ENCODE results near the gene UBA7. TPM values are rescaled to one million over a fixed set of nuclear protein-coding genes. Genes with fewer than 3 reads are reported as not detected.

Gene UBA7
- total RNA-seq, 1 experiment from 2014 or later, result 3.8 TPM

DNA sequence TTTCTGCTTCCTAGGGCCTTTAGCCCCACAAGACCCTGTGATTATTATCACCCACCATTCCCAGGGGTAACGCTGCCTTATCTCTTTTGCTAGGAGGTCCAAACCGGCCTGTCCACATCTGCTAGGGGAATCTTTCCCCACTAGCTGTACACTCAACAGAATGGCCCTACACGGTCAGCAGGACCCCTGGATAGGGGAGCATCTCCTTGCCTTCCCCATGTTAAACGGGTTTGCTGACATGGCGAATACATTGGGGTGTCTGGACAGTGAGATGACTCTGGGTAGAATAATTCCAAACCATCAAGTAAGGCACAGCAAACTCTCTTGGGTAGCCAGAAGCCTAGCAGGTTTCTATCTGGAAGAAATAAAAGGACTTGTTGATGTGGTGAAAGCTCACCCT is 41.9 kb upstream of the UBA7 start:
- POLR2A ChIA-PET, result interaction anchor here (0.5 to 2.3 kb wide), 6 partner anchors 21 to 217 kb away, joined by 3 to 8 read pairs (median 5); partner anchors contain the start of gene IP6K1

DNA sequence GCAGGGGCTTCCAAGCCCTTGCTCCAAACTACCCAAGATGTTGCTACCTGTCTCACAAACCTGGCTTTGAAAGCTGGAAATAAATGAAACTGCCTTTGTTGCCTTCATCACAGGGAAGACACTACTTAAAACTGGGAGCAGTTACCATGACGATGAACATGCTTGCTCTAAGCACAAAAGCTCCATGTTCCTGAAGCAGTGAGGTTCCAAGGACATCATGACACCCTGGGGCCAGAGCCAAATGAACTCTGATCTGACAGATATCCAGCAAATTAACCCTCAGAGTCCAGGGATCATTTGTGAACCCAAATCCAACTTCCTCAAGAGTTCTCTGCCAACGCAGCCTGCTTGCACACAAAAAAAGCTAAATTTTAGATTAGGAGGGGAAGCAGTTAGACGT is 31.9 kb upstream of the UBA7 start:
- Mint-ChIP-seq H3K36me3 (ENCODE audit: insufficient read depth, unreplicated experiment) (no peaks in the 10 kb centered on the region), H3K9me3 (ENCODE audit: unreplicated experiment) (no peaks in the 10 kb centered on the region), H3K4me1 (ENCODE audit: insufficient read depth, unreplicated experiment) (no peaks in the 10 kb centered on the region), H3K27me3 (ENCODE audit: insufficient read depth, unreplicated experiment) (no peaks in the 10 kb centered on the region), H3K4me3 (ENCODE audit: unreplicated experiment) (no peak overlapping the region), H3K27ac (ENCODE audit: low read depth, unreplicated experiment) (no peak overlapping the region)
- no TSS peak for BruUV-seq (replicated peaks)
- TF ChIP-seq, protein P1, sequence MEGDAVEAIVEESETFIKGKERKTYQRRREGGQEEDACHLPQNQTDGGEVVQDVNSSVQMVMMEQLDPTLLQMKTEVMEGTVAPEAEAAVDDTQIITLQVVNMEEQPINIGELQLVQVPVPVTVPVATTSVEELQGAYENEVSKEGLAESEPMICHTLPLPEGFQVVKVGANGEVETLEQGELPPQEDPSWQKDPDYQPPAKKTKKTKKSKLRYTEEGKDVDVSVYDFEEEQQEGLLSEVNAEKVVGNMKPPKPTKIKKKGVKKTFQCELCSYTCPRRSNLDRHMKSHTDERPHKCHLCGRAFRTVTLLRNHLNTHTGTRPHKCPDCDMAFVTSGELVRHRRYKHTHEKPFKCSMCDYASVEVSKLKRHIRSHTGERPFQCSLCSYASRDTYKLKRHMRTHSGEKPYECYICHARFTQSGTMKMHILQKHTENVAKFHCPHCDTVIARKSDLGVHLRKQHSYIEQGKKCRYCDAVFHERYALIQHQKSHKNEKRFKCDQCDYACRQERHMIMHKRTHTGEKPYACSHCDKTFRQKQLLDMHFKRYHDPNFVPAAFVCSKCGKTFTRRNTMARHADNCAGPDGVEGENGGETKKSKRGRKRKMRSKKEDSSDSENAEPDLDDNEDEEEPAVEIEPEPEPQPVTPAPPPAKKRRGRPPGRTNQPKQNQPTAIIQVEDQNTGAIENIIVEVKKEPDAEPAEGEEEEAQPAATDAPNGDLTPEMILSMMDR (IDR thresholded peaks at IDR 0.05; ENCODE audit: unreplicated experiment), result no peak
- ChIA-PET POLR2A (interaction anchor here (0.6 to 1.5 kb wide), 3 partner anchors 42 to 386 kb away, joined by 3 read pairs; partner anchors contain the start of gene INKA1), CTCF (interaction anchor here (0.7 to 11.3 kb wide), 2 partner anchors 59 to 78 kb away, joined by 4 to 143 read pairs; partner anchors contain the start of gene MST1R)
- DNase-seq (ENCODE audit: unreplicated experiment), result no peak
- intact Hi-C loops (cut with micrococcal nuclease), result no loop called here

More for the DNA sequence above, 41.9 kb upstream of the UBA7 start:
- BruUV-seq (replicated peaks), result no TSS peak
- Mint-ChIP-seq H3K36me3 (ENCODE audit: insufficient read depth, unreplicated experiment) (no peaks in the 10 kb centered on the region), H3K9me3 (ENCODE audit: unreplicated experiment) (no peaks in the 10 kb centered on the region), H3K27me3 (ENCODE audit: insufficient read depth, unreplicated experiment) (no peaks in the 10 kb centered on the region), H3K4me1 (ENCODE audit: insufficient read depth, unreplicated experiment) (peaks cover 8% of the 10 kb centered on the region), H3K27ac (ENCODE audit: low read depth, unreplicated experiment) (peak overlapping the region; percentile 74), H3K4me3 (ENCODE audit: unreplicated experiment) (peak overlapping the region; percentile 86)
- TF ChIP-seq, protein P1 (IDR thresholded peaks at IDR 0.05; ENCODE audit: unreplicated experiment), result no peak
- CTCF ChIA-PET, result interaction anchor here (0.6 to 2.9 kb wide), 6 partner anchors 16 to 691 kb away, joined by 3 to 8 read pairs (median 5); no protein-coding TSS in a partner anchor
- intact Hi-C loops (cut with micrococcal nuclease), result loop anchor here (2.0 kb wide), 1 partner anchor 45 kb away; no protein-coding TSS in a partner anchor
- no peak for DNase-seq (ENCODE audit: unreplicated experiment)

DNA sequence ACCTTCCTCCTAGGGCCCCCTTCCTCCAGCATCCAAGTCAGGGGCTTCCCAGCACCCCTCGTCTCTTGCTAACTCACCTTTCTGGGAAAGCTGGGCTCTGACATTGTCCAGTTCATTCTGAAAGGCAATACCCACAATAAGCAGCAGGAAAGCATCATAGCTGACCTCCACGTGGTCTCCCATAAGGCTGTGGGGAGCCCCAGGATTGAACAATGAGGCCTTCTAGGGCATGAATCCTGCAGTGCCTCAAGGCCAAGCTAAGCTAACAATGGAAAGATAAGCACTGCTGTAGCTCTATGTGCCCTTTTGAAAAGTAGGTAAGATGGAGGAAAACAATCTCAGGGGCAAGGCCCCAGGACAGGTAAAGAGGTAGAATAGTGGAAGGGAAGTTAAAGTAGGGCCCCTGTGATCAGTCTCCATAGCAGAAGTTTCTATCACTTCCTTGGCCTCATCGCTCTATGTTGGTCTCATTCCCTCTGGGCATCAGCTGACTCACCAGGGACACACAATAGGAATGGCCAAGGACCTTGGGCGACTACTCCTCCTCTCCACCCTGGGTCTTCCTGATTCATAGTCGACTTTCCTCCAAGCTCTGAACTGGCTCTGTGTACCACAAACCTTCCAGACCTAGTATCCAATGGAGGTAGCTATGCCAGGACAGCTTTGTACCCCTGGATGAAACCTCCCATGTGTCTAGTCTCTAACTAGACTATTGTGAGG is 30.9 kb upstream of the UBA7 start:
- Mint-ChIP-seq H3K27ac (ENCODE audit: low read depth, unreplicated experiment) (no peak overlapping the region), H3K4me1 (ENCODE audit: insufficient read depth, unreplicated experiment) (no peaks in the 10 kb centered on the region), H3K36me3 (ENCODE audit: insufficient read depth, unreplicated experiment) (no peaks in the 10 kb centered on the region), H3K4me3 (ENCODE audit: unreplicated experiment) (no peak overlapping the region), H3K9me3 (ENCODE audit: unreplicated experiment) (no peaks in the 10 kb centered on the region), H3K27me3 (ENCODE audit: insufficient read depth, unreplicated experiment) (no peaks in the 10 kb centered on the region)
- CTCF ChIA-PET, result interaction anchor here (0.7 to 11.3 kb wide), 3 partner anchors 12 to 60 kb away, joined by 3 to 143 read pairs (median 3); partner anchors contain the start of genes INKA1, MST1R and TRAIP
- POLR2A ChIA-PET, result interaction anchor here (0.6 to 0.7 kb wide), 2 partner anchors 48 to 94 kb away, joined by 3 read pairs; no protein-coding TSS in a partner anchor
- TF ChIP-seq, protein P1 (IDR thresholded peaks at IDR 0.05; ENCODE audit: unreplicated experiment), result no peak
- no TSS peak for BruUV-seq (replicated peaks)
- DNase-seq (ENCODE audit: unreplicated experiment), result no peak
- intact Hi-C loops (cut with micrococcal nuclease), result no loop called here

DNA sequence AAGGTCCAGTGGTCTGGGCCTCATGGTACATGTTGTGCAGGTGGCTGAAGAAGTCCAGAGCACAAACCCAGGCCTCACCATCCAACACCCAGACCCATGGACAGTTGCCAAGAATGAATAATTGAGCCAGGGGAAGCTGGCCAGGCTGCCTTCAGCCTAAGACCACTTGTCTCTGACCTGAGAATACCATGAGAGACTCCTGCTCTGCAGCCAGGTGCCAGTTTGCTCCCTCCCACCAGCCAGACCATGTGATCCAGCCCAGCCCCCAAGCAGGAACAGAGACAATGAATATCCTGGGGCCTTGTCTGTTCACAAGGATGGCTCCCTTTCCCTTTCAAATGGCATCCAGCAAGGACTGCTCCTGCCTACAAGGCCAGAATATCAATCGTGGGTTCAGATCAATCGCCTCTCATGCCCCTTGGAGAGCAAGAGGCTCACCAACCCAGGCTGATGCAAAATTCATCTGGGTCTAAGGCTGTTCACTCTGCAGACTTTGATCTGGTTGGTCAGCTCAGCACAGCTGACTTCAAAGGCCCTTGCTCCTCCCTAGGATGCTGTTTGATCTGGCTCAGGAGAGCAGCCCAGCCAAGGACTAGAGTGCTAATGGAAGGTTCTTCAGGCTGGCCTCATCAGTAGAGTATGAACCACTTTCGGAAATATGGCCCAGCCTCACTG is 29.2 kb upstream of the UBA7 start:
- H3K9me3 Mint-ChIP-seq (ENCODE audit: unreplicated experiment), result no peaks in the 10 kb centered on the region
- no peaks in the 10 kb centered on the region for H3K36me3 Mint-ChIP-seq (ENCODE audit: insufficient read depth, unreplicated experiment)
- no peaks in the 10 kb centered on the region for H3K27me3 Mint-ChIP-seq (ENCODE audit: insufficient read depth, unreplicated experiment)
- no TSS peak for BruUV-seq (replicated peaks)
- CTCF ChIA-PET, result interaction anchor here (9.9 to 11.3 kb wide), 2 partner anchors 38 to 62 kb away, joined by 143 to 201 read pairs; partner anchors contain the start of genes CDHR4, INKA1 and MST1R
- POLR2A ChIA-PET, result interaction anchor here (0.9 kb wide), 2 partner anchors 39 to 68 kb away, joined by 3 read pairs; no protein-coding TSS in a partner anchor
- no peak overlapping the region for H3K27ac Mint-ChIP-seq (ENCODE audit: low read depth, unreplicated experiment)
- DNase-seq (ENCODE audit: unreplicated experiment), result no peak
- no peak overlapping the region for H3K4me3 Mint-ChIP-seq (ENCODE audit: unreplicated experiment)
- TF ChIP-seq, protein P1 (IDR thresholded peaks at IDR 0.05; ENCODE audit: unreplicated experiment), result no peak
- no peaks in the 10 kb centered on the region for H3K4me1 Mint-ChIP-seq (ENCODE audit: insufficient read depth, unreplicated experiment)
- intact Hi-C loops (cut with micrococcal nuclease), result no loop called here
